Measurements from ENCODE around the gene TUT1.
"Not testable (repeated sequence)": the region's sequence is repeated elsewhere in the genome, so short reads cannot be mapped to it uniquely, and the experiment has no call there.

The TUT1 gene

GRCh38 chr11:62580959-62581715 is 10.2 kb downstream of the TUT1 start:
- FAIRE-seq (no peak), DNase-seq (ENCODE audit: extremely low spot score, insufficient read length, low read depth) (no peak)

- DNase-seq (ENCODE audit: extremely low spot score, insufficient read length, low read depth) (no peak), FAIRE-seq (no peak)
These were observed 12.1 kb downstream of the TUT1 start for GRCh38 chr11:62579252-62579651.

- FAIRE-seq (no peak), DNase-seq (ENCODE audit: extremely low spot score, insufficient read length, low read depth) (no peak)
These were observed 12.8 kb downstream of the TUT1 start for GRCh38 chr11:62578541-62578940.

DNA sequence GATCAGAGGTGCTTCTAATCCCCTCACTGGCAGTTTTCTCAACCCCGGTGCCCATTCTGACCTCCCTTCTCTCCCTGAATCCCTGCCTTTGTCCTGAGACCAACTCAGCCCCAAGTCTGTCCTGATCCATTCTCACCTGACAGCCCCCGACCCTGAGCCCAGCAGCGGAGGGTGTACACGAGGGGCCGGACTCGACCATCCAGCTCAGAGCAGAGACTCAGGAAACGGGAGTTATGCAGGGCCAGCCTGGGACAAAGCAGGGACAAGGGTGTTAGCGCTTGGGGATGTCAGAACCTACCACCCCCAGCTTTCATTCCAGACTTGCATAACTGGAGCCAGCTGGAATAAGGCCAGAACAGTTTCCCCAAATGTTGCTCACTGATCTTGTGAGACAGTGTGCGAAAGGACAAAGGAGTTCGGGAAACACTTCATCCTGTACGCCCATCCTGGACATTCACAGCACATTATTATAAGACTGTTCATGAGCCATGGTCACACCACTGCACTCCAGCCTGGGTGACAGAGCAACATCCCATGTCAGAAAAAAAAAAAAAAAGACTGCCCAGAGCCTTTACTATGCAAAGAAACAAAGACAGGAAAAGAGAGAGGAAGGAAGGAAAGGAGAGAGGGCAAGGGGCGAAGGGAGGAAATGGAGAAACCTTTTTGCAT is 14.1 kb downstream of the TUT1 start:
- FAIRE-seq: no peak

DNA sequence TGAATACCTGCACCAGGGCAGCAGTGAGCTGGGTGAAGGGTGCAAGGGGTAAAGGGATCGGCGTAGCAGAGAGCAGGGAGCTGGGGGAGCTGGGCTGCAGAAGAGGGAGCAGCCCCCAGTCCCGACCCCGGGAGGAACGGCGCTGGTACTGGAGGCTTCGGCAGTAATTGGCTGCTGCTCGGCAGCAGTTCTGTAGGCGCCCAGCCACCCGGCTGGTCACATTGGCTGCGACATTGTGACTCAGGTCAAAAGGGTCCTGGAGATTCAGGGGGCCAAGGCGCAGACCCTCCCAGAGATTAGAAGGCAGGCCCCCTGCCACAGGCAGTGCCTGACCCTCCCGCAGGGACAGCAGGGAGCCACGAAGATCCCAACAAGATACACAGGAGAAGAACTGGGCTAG is 15.5 kb downstream of the TUT1 start:
- FAIRE-seq (no peak), DNase-seq (ENCODE audit: extremely low spot score, insufficient read length, low read depth) (no peak)

More for the DNA sequence above, 14.1 kb downstream of the TUT1 start:
- no peak for DNase-seq (ENCODE audit: extremely low spot score, insufficient read length, low read depth)

DNA sequence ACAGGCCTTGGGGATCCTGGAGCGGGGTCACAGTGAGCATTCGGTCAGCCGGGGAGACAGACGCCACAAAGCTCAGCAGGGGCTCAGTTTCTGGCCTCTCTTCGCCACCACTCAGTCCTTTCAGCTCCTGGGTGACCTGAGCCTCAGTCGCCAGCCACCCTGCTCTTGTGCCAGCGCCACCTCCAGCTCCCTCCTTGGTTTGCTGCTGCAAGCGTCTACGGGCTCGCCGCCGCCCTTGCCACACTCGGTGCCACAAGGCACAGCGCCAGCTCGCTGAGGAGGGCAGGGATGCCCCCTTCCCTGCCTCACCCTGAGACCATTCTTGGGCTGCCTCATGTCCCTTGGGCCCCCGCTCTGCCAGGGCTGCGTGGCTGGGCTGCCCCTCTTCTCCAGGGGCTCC is 16.2 kb downstream of the TUT1 start:
- no peak for DNase-seq (ENCODE audit: extremely low spot score, insufficient read length, low read depth)
- no peak for FAIRE-seq

DNA sequence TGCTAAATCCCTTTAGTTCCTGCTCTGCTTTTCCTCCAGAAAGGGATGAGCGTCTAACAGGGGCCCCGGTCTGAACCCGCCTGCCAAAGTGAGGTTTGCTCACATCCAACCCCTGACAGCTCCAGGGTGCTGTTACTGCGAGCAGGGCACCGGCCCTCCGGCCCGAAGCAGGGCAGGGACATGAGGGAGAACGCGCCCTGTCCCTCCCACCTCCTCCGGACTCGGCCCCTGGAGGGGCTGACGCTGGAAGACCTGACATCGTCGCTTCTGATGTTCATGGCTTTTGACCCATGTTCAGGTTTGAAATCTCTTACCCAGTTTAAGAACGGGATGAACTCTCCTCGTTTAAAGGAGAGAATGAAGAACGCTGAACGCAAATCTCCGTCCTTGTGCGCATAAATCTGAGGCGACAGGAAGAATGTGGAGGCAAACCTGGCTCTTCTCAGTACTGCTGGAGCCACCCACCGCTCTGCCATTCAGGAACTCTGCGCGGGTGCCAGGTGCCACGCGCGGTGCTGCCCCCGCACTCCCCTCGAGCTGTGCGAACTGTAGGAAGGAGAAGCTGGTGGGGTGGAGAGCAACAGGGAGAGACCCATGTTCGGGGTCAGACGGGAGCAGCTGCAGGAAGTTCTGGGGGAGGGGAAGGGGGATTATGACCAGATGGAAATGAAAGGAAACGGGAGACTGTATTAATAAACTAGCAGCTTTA is 16.8 kb downstream of the TUT1 start:
- FAIRE-seq (no peak), DNase-seq (ENCODE audit: extremely low spot score, insufficient read length, low read depth) (no peak)

- FAIRE-seq (peak; percentile 97), DNase-seq (ENCODE audit: extremely low spot score, insufficient read length, low read depth) (peak; percentile 98)
These were observed 17.5 kb downstream of the TUT1 start, which contains the start of gene EEF1G for GRCh38 chr11:62573592-62574362. EEF1G (minus strand) TSS chr11:62573891; CDS start chr11:62573842, 49 bp downstream.

DNA sequence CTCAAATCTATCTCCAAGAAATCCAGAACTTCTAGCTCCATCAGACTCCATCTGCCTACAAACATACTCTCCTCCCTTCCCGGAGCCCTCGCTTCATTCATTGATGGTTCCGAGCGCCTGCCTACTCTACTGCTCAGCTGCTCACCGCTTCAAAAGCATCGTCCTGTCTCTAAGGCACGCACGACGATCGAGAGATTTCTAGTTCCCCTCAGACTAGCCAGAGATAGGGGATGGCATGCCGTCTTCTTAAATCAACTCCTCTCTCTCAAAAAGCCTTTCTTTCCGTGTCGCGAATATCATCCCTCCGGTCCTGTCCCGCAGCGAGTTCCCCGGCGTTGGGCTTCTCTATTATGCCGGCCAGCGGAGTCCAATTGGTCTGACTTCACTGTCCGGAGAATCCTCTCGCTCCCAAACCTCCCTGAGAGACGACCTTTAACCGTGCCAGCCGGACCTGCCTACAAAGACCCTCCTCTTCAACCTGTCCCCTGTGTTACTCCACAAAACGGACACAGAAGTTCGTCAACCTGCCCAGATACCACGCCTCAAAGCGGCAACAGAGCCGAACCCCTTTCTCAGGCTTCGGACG is 18.2 kb downstream of the TUT1 start:
- FAIRE-seq (no peak), DNase-seq (ENCODE audit: extremely low spot score, insufficient read length, low read depth) (no peak)

DNA sequence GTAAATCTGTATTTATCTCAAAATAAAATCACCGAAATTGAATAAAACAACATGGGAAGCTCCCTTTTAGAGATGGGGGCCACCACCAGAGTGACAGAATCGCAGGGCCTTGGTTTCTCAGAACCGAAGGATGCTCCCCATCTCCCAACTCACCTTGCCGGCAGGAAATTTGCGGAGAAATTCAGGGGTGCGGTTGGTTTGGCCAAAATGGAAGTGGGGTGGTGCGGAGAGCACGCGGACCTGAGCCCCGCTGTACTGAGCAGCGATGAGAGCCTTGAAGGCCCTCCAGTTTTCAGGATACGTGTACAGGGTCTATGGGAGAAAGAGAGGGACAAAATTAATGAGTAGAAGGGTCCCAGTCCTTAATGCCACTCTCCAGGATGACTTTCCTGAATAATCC is 18.9 kb downstream of the TUT1 start:
- DNase-seq (ENCODE audit: extremely low spot score, insufficient read length, low read depth): no peak
- no peak for FAIRE-seq

- FAIRE-seq: not testable (repeated sequence)
These were observed 19.8 kb downstream of the TUT1 start for GRCh38 chr11:62571493-62571892.

DNA sequence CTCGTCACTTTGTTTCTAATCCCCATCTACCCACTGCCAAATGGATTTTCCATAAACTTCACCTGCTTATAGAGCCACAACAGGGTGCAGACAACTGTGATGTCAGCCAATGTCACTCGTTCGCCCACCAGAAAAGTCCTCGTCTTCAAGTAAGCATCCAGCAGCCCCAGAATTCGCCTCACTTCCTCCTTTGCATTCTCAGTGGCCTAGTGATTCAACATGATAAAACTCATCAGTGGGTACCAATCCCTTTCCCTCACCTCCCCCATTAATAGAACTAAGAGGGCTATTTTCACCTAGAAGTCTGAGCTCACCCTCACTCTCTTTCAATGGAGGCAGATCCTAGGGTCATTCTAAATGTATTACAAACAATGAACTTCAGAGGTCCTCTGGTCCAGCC is 20.4 kb downstream of the TUT1 start:
- not testable (repeated sequence) for DNase-seq (ENCODE audit: extremely low spot score, insufficient read length, low read depth)
- FAIRE-seq: peak; percentile 41

More at GRCh38 chr11:62571493-62571892, 19.8 kb downstream of the TUT1 start:
- DNase-seq (ENCODE audit: extremely low spot score, insufficient read length, low read depth): not testable (repeated sequence)

DNA sequence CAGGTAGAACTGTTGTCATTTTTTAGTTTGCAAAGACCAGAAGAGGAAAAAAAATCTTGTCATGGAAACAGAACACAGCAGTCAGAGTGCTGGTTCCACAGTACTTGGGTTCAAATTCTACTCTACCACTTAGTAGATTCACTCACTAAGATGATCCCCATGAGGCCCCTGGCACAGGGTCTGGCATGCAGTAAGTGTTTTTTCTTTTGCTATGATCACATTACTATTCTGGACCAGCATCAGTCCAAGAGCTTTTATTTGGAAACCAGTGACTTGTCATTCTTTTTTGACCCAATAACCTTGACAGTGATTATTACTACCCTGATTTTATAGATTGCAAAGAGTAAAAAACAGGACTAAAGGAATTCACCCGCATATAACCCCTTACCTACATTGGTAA is 21.7 kb downstream of the TUT1 start:
- DNase-seq (ENCODE audit: extremely low spot score, insufficient read length, low read depth) (no peak), FAIRE-seq (no peak)

- FAIRE-seq (no peak), DNase-seq (ENCODE audit: extremely low spot score, insufficient read length, low read depth) (no peak)
These were observed 24.2 kb downstream of the TUT1 start for GRCh38 chr11:62567018-62567633.

GRCh38 chr11:62566247-62566646 is 25.1 kb downstream of the TUT1 start:
- FAIRE-seq (no peak), DNase-seq (ENCODE audit: extremely low spot score, insufficient read length, low read depth) (no peak)

GRCh38 chr11:62565100-62565802 is 26.1 kb downstream of the TUT1 start:
- no peak for DNase-seq (ENCODE audit: extremely low spot score, insufficient read length, low read depth)
- no peak for FAIRE-seq

- DNase-seq (ENCODE audit: extremely low spot score, insufficient read length, low read depth); FAIRE-seq: not testable (repeated sequence)
These were observed 29.6 kb downstream of the TUT1 start for GRCh38 chr11:62561677-62562230.

- no peak for DNase-seq (ENCODE audit: extremely low spot score, insufficient read length, low read depth)
- no peak for FAIRE-seq
These were observed 30.7 kb downstream of the TUT1 start for GRCh38 chr11:62560566-62561103.
